Liver (tissue), 1 donor: ENCODE results near the gene CHERP.

Experiments used
- SP1 ChIP-seq: IDR thresholded peaks from 2 replicates; pipeline ENCODE4 v1.6.1; 2018; ENCODE audit warnings: antibody characterized with exemption, mild to moderate bottlenecking
- TAF1 ChIP-seq: conservative IDR thresholded peaks from 2 replicates; pipeline ENCODE4 v1.6.1; 2016; ENCODE audit warnings: antibody characterized with exemption, mild to moderate bottlenecking
- donor health status: healthy.

DNA sequence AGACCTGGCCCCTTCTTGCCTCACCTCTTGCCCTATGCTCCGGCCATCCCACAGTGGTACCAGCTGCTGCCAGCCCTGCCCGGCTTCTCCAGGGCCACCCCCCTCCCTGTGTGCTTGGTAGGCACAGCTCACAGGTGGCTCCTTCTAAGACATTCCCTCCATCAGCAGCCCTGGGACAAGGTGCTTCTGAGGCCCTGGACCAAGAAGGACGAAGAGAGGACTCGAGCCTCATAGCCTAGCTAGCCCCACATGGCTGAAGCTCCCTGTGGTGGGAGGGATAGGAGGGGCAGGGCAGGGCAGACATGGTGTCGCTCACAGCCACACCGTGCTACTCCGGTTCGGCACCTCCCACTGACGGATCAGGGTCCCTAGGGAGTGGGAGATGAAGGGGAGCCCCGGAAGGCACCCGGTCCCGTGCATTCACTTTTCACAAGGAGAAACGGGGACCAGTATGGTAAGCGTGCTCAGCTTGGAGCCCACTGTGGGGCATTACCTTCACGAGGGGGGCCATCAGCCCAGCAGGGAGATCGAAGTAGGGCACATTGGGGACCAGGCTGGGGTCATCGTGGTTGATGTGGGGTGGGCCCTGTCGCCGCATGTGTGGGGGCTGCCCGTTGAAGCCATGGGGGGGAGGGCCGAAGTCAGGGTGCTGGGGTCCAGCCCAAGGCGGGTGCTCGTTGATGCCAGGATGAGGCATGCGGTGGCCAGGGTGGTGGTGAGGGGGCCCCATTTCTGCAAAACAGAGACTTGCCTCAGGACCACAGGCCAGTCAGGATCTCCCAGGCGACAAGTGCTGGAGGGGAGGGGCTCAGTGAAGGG is 19.5 kb downstream of the CHERP start:
- TF ChIP-seq SP1: no peak
- TF ChIP-seq TAF1: no peak
